HCT116 (cell line): ENCODE results near the gene MSH6. TPM values are rescaled to one million over a fixed set of nuclear protein-coding genes. Genes with fewer than 3 reads are reported as not detected.

Experiments used
- ATAC-seq: fragments of 200-7000 bp; cut with Tn5 transposase; 2 replicates; pipeline ENCODE4 v1.9.1; 2020; ENCODE audit warnings: mild to moderate bottlenecking, moderate library complexity
- BruUV-seq: library from RNA; stranded (reverse); fragments of 400-500 nt; replicated peaks from 2 replicates; lab custom pipeline; 2021; lab: Mats Ljungman, UMichigan
- CTCF ChIA-PET: fragments of 300-600 bp; sonication (Branson Sonifier 250); formaldehyde crosslinking; loops from one replicate; lab custom pipeline; 2021; ENCODE audit warnings: antibody characterized with exemption; lab: Charles Lee
- POLR2A ChIA-PET: fragments of 300-600, 350-600 bp; sonication (Branson Sonifier 250); formaldehyde crosslinking; loops from one replicate; lab custom pipeline; 2021; ENCODE audit warnings: antibody characterized with exemption; lab: Charles Lee
- RAD21 ChIA-PET, 2 experiments: fragments of 300-600 bp; sonication (Branson Sonifier 250); formaldehyde crosslinking; loops; one replicate each; lab custom pipeline; 2023; ENCODE audit warnings: low total read pairs in 2 of 2; ENCODE audit not compliant: uncharacterized antibody in 2 of 2, unreplicated experiment in 2 of 2, low non-redundant PET in 1 of 2; lab: Charles Lee
- DNase-seq: peaks from one replicate; pipeline ENCODE4 v3.0.0-alpha.2; 2010; ENCODE audit warnings: low read depth, low spot score
- H2AFZ ChIP-seq: fragments of 200-600 bp; shearing (Covaris generic), sonication (generic); 2 replicates; pipeline ENCODE4 v1.6.1; 2017; ENCODE audit warnings: low read depth, mixed run types, mixed read lengths, antibody characterized with exemption, low read length; ENCODE audit not compliant: poor library complexity, severe bottlenecking
- H3K27ac ChIP-seq: 2 replicates; pipeline ENCODE4 v1.5.1; 2012; ENCODE audit warnings: low read depth, low read length
- H3K27me3 ChIP-seq: fragments of 200-600 bp; sonication (generic); 2 replicates; pipeline ENCODE4 v1.6.1; 2016; ENCODE audit warnings: mixed run types, low read length, mixed read lengths; ENCODE audit not compliant: insufficient read depth
- H3K36me3 ChIP-seq, 2 experiments: fragments of 200-500 bp in 1 of 2; fragments of 200-600 bp in 1 of 2; sonication (Bioruptor generic) in 1 of 2; sonication (generic) in 1 of 2; 2 replicates each; pipeline versions ENCODE4 v1.5.1 to v1.6.1; 2014 to 2016; ENCODE audit warnings: low read length in 2 of 2, inconsistent platforms in 1 of 2, mixed read lengths in 1 of 2, mixed run types in 1 of 2; ENCODE audit not compliant: insufficient read depth in 2 of 2, control insufficient read depth in 1 of 2
- H3K4me1 ChIP-seq, 2 experiments: fragments of 200-600 bp in 1 of 2; sonication (generic) in 1 of 2; 2 replicates each; pipeline versions ENCODE4 v1.5.1 to v1.6.1; 2012 to 2017; ENCODE audit warnings: low read length in 2 of 2, inconsistent platforms in 1 of 2, mild to moderate bottlenecking in 1 of 2, mixed read lengths in 1 of 2, mixed run types in 1 of 2, moderate library complexity in 1 of 2; ENCODE audit not compliant: insufficient read depth in 2 of 2, control insufficient read depth in 1 of 2
- H3K4me2 ChIP-seq: fragments of 200-600 bp; sonication (generic); 2 replicates; pipeline ENCODE4 v1.6.1; 2017; ENCODE audit warnings: mixed run types, low read length, mixed read lengths
- H3K4me3 ChIP-seq, 2 experiments: fragments of 200-600 bp in 1 of 2; sonication (generic) in 1 of 2; replicated peaks in 1 of 2; 2 replicates each; pipeline ENCODE4 v1.5.1; 2011 to 2016; ENCODE audit warnings: low read length in 2 of 2, control low read depth in 1 of 2, low read depth in 1 of 2, mild to moderate bottlenecking in 1 of 2, mixed read lengths in 1 of 2, mixed run types in 1 of 2
- H3K79me2 ChIP-seq: fragments of 200-600 bp; sonication (generic); 2 replicates; pipeline ENCODE4 v1.6.1; 2017; ENCODE audit warnings: mild to moderate bottlenecking, mixed run types, low read length, moderate library complexity, mixed read lengths; ENCODE audit not compliant: insufficient read depth
- H3K9ac ChIP-seq: fragments of 200-600 bp; sonication (generic); 2 replicates; pipeline ENCODE4 v1.6.1; 2016; ENCODE audit warnings: low read length, mixed read lengths
- H3K9me2 ChIP-seq: fragments of 200-600 bp; sonication (generic), shearing (Covaris generic); 2 replicates; pipeline ENCODE4 v1.6.1; 2017; ENCODE audit warnings: mixed run types, mild to moderate bottlenecking, moderate library complexity; ENCODE audit not compliant: insufficient read depth
- H3K9me3 ChIP-seq, 2 experiments: fragments of 200-500 bp in 1 of 2; fragments of 200-600 bp in 1 of 2; sonication (Bioruptor generic) in 1 of 2; sonication (generic) in 1 of 2; 2 replicates each; pipeline ENCODE4 v1.6.1; 2014 to 2017; ENCODE audit warnings: low read length in 2 of 2, mixed read lengths in 2 of 2, inconsistent platforms in 1 of 2, low read depth in 1 of 2, mild to moderate bottlenecking in 1 of 2, mixed run types in 1 of 2, moderate library complexity in 1 of 2; ENCODE audit not compliant: control insufficient read depth in 1 of 2, insufficient read depth in 1 of 2
- H4K20me1 ChIP-seq: fragments of 200-600 bp; sonication (generic), shearing (Covaris generic); 2 replicates; pipeline ENCODE4 v1.6.1; 2017; ENCODE audit warnings: mixed run types, mild to moderate bottlenecking, moderate library complexity; ENCODE audit not compliant: insufficient read depth
- ATF3 ChIP-seq: IDR thresholded peaks from 2 replicates; pipeline ENCODE4 v1.6.1; 2012
- CEBPB ChIP-seq: IDR thresholded peaks from 2 replicates; pipeline ENCODE4 v1.6.1; 2012; ENCODE audit warnings: low read depth
- CTCF ChIP-seq, 3 experiments: fragments of 200-600 bp in 1 of 3; sonication (generic) in 1 of 3; IDR thresholded peaks in 2 of 3; conservative IDR thresholded peaks in 1 of 3; 2 replicates each; pipeline ENCODE4 v1.5.1; 2012 to 2017; ENCODE audit warnings: low read depth in 2 of 3, low read length in 2 of 3, antibody characterized with exemption in 1 of 3, borderline replicate concordance in 1 of 3, control low read depth in 1 of 3, mild to moderate bottlenecking in 1 of 3, mixed read lengths in 1 of 3, mixed run types in 1 of 3, moderate library complexity in 1 of 3; ENCODE audit not compliant: insufficient read depth in 1 of 3
- ELF1 ChIP-seq: IDR thresholded peaks from 2 replicates; pipeline ENCODE4 v1.6.1; 2012; ENCODE audit warnings: low read depth, borderline replicate concordance
- EZH2 ChIP-seq: fragments of 200-600 bp; sonication (generic); IDR thresholded peaks from 2 replicates; pipeline ENCODE4 v1.6.1; 2017; ENCODE audit warnings: antibody characterized with exemption, mixed run types
- EZH2phosphoT487 ChIP-seq: fragments of 200-600 bp; IDR thresholded peaks from 2 replicates; pipeline ENCODE4 v1.6.1; 2018; ENCODE audit warnings: antibody characterized with exemption, borderline replicate concordance
- FOSL1 ChIP-seq: IDR thresholded peaks from 2 replicates; pipeline ENCODE4 v1.6.1; 2012; ENCODE audit warnings: low read depth
- JUND ChIP-seq: IDR thresholded peaks from 2 replicates; pipeline ENCODE4 v1.6.1; 2012
- MAX ChIP-seq: IDR thresholded peaks from 2 replicates; pipeline ENCODE4 v1.6.1; 2012
- POLR2A ChIP-seq: IDR thresholded peaks from 2 replicates; pipeline ENCODE4 v1.7.0; 2011; ENCODE audit warnings: borderline replicate concordance; ENCODE audit not compliant: insufficient read depth, insufficient read length; ENCODE audit errors: extremely low read depth
- RAD21 ChIP-seq: IDR thresholded peaks from 2 replicates; pipeline ENCODE4 v1.6.1; 2012; ENCODE audit warnings: low read depth, mild to moderate bottlenecking
- SIN3A ChIP-seq: IDR thresholded peaks from 2 replicates; pipeline ENCODE4 v1.6.1; 2012; ENCODE audit warnings: low read depth
- SP1 ChIP-seq: IDR thresholded peaks from 2 replicates; pipeline ENCODE4 v1.6.1; 2012; ENCODE audit warnings: low read depth
- SRF ChIP-seq: IDR thresholded peaks from 2 replicates; pipeline ENCODE4 v1.6.1; 2012; ENCODE audit warnings: low read depth
- YY1 ChIP-seq: IDR thresholded peaks from 2 replicates; pipeline ENCODE4 v1.6.1; 2011; ENCODE audit warnings: low read length, low read depth, moderate library complexity, mild to moderate bottlenecking; ENCODE audit not compliant: insufficient replicate concordance; ENCODE audit errors: extremely low read depth
- ZBTB33 ChIP-seq: IDR thresholded peaks from 2 replicates; pipeline ENCODE4 v1.6.1; 2011; ENCODE audit warnings: mild to moderate bottlenecking, low read length, moderate library complexity; ENCODE audit not compliant: insufficient replicate concordance; ENCODE audit errors: extremely low read depth
- ZFX ChIP-seq: fragments of 450-650 bp; IDR thresholded peaks from 2 replicates; pipeline ENCODE4 v1.6.1; 2017
- intact Hi-C: fragments of 100-400 bp; cut with micrococcal nuclease; formaldehyde crosslinking; loops from 2 replicates; pipeline ENCODE4 v1.10.0; 2022
- total RNA-seq: library from RNA; stranded (reverse); gene quantifications from one replicate; pipeline ENCODE4 v1.2.1, GENCODE V29; 2021; ENCODE audit not compliant: unreplicated experiment

Gene MSH6
- total RNA-seq, 1 experiment from 2014 or later, result 71.2 TPM

GRCh38 chr2:47838686-47839085 lies 55.7 kb downstream of the MSH6 start:
- Histone ChIP-seq H3K4me3 (no peak overlapping the region), H3K79me2 (peaks cover 12% of the 10 kb centered on the region), H3K4me1 (no peaks in the 10 kb centered on the region), H3K9me2 (no peaks in the 10 kb centered on the region), H3K36me3 (peaks cover 16 to 25% of the 10 kb centered on the region in 2 experiments), H3K27me3 (no peaks in the 10 kb centered on the region), H3K9me3 (no peaks in the 10 kb centered on the region), H3K27ac (no peak overlapping the region), H4K20me1 (0 out of 2 replicates have a peak, but pooled peaks cover 3% of the 10 kb centered on the region), H2AFZ (no peak overlapping the region), H3K9ac (no peak overlapping the region), H3K4me2 (no peak overlapping the region)
- no peak for TF ChIP-seq ZFX
- no peak for TF ChIP-seq YY1
- TF ChIP-seq EZH2phosphoT487, result no peak
- no peak for TF ChIP-seq CEBPB
- no peak for TF ChIP-seq ZBTB33
- TF ChIP-seq JUND, result no peak
- no peak for TF ChIP-seq FOSL1
- TF ChIP-seq SP1, result no peak
- TF ChIP-seq ATF3, result no peak
- no peak for TF ChIP-seq RAD21
- no peak for TF ChIP-seq SRF
- TF ChIP-seq ELF1, result no peak
- TF ChIP-seq MAX, result no peak
- TF ChIP-seq POLR2A, result no peak
- TF ChIP-seq EZH2, result no peak
- TF ChIP-seq SIN3A, result no peak
- TF ChIP-seq CTCF (IDR thresholded peaks at IDR 0.05 in 2 of 3, conservative IDR thresholded peaks at IDR 0.05 in 1 of 3; ENCODE audit: borderline replicate concordance in 1 of 3, insufficient read depth in 1 of 3, low read depth in 2 of 3, low read length in 2 of 3), result no peak
- ATAC-seq (no peak), DNase-seq (no peak)
- CTCF ChIA-PET, result no interaction called here
- BruUV-seq, result no TSS peak
- intact Hi-C loops, result no loop called here
- RAD21 ChIA-PET, result no interaction called here
- POLR2A ChIA-PET, result no interaction called here
